ENCODE data around the gene ZNF471.

The ZNF471 gene

DNA sequence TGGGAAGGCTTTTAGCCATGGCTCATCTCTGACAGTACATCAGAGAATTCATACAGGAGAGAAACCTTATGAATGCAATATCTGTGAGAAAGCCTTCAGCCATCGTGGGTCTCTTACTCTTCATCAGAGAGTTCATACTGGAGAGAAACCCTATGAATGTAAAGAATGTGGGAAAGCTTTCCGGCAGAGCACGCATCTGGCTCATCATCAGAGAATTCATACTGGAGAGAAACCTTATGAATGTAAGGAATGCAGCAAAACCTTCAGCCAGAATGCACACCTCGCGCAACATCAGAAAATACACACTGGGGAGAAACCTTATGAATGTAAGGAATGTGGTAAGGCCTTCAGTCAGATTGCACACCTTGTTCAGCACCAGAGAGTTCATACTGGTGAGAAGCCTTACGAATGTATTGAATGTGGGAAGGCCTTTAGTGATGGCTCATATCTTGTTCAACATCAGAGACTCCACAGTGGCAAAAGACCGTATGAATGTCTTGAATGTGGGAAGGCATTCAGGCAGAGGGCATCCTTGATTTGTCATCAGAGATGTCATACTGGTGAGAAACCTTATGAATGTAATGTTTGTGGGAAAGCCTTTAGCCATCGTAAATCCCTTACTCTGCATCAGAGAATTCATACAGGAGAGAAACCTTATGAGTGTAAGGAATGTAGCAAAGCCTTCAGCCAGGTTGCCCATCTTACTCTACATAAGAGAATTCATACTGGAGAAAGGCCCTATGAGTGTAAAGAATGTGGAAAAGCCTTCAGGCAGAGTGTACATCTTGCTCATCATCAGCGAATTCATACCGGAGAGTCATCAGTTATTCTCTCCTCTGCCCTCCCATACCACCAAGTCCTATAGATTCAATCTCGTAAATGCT lies 70.3 kb downstream of the ZNF471 start:
- no peak for DNase-seq

All from SHP77 treated with DMSO at 0.1 percent for 48 hours (cell line).